Bronchial epithelial cell (primary cell): ENCODE data around the gene SAP30BP. TPM values are rescaled to one million over a fixed set of nuclear protein-coding genes. Genes with fewer than 3 reads are reported as not detected.

Experiments used
- DNase-seq: peaks from one replicate; pipeline ENCODE4 v3.0.0-alpha.2; 2010; ENCODE audit warnings: low read depth
- FAIRE-seq: peaks from 2 replicates; lab custom pipeline; 2011; peaks lifted over from hg19 to GRCh38; lab: Jason Lieb, UNC
- H3K27me3 ChIP-seq: 2 replicates; pipeline ENCODE4 v1.5.1; 2011; ENCODE audit warnings: low read length; ENCODE audit not compliant: control insufficient read depth, insufficient read depth
- H3K36me3 ChIP-seq: 2 replicates; pipeline ENCODE4 v1.5.1; 2011; ENCODE audit warnings: low read length; ENCODE audit not compliant: control insufficient read depth, insufficient read depth
- H3K4me3 ChIP-seq: 2 replicates; pipeline ENCODE4 v1.5.1; 2011; ENCODE audit warnings: mild to moderate bottlenecking, low read depth, low read length, control low read depth
- CTCF ChIP-seq: IDR thresholded peaks from 2 replicates; pipeline ENCODE4 v1.5.1; 2011; ENCODE audit warnings: mild to moderate bottlenecking, moderate library complexity, low read length, control low read depth, inconsistent platforms; ENCODE audit not compliant: insufficient read depth, severe bottlenecking
- total RNA-seq: library from RNA; depleted of rRNA; stranded (reverse); fragments of >200 nt; gene quantifications from 2 replicates; pipeline ENCODE4 v1.2.1, GENCODE V29; 2014

The SAP30BP gene
- total RNA-seq, 1 donor from 2014 or later = 58.4 TPM

- H3K36me3 ChIP-seq = peaks cover 1% of the 10 kb centered on the region
- FAIRE-seq (no peak), DNase-seq (peak; percentile 37)
- H3K27me3 ChIP-seq = no peaks in the 10 kb centered on the region
- TF ChIP-seq CTCF = no peak
- no peak overlapping the region for H3K4me3 ChIP-seq
Measured at GRCh38 chr17:75642784-75643642, 24.1 kb upstream of the SAP30BP start.

- FAIRE-seq (peak; percentile 13), DNase-seq (no peak)
- Histone ChIP-seq H3K27me3 (no peaks in the 10 kb centered on the region), H3K4me3 (no peak overlapping the region), H3K36me3 (peaks cover 1% of the 10 kb centered on the region)
- TF ChIP-seq CTCF = no peak
Measured at GRCh38 chr17:75643643-75644017, 23.5 kb upstream of the SAP30BP start.

DNA sequence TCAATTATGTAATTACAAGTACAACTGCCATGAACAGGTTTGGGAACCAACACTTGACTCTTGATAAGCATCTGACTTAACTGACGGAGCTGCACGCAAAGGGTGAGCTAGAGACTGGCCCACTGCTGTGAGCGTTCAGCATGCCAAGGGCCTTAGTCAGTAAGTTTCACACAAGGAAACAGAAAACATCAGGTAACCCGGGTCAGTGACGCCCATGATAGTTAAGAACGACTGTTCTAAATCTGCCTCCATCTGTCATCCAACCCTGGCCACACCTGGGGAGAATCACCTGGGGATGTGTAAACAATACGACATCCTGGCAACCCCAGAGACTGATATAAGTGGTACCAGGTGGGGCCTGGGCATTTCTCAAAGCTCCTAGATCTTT, 21.6 kb upstream of the SAP30BP start:
- FAIRE-seq = peak; percentile 96

GRCh38 chr17:75645889-75646637, 21.1 kb upstream of the SAP30BP start:
- H3K36me3 ChIP-seq = peaks cover 10% of the 10 kb centered on the region
- no peak overlapping the region for H3K4me3 ChIP-seq
- TF ChIP-seq CTCF = no peak
- H3K27me3 ChIP-seq = no peaks in the 10 kb centered on the region
- DNase-seq (peak; percentile 80), FAIRE-seq (no peak)

More for the DNA sequence above, 21.6 kb upstream of the SAP30BP start:
- H3K4me3 ChIP-seq = no peak overlapping the region
- DNase-seq = peak; percentile 100
- H3K27me3 ChIP-seq = no peaks in the 10 kb centered on the region
- TF ChIP-seq CTCF = no peak
- peaks cover 6% of the 10 kb centered on the region for H3K36me3 ChIP-seq

DNA sequence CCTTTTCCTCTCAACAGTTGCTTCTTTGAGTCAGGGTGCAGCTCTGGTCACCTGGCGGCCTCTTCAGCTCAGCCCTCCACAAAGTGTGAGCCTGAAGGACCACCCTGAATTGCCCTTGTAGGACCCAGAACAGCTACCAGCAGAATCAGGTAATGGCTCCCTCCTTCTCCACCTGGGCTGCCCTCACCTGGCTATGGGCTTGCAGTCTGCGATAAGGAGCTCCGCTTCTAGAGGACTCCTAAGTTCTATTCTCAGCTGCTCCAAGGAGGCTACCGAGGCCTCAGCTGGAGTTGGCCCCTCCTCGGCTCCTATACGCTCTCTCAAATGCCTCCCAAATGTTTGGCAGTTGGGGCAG, 20.5 kb upstream of the SAP30BP start:
- peaks cover 11% of the 10 kb centered on the region for H3K36me3 ChIP-seq
- TF ChIP-seq CTCF = no peak

More for the DNA sequence above, 20.5 kb upstream of the SAP30BP start:
- FAIRE-seq (no peak), DNase-seq (no peak)
- Histone ChIP-seq H3K4me3 (no peak overlapping the region), H3K27me3 (no peaks in the 10 kb centered on the region)
